ENCODE results near the gene NPFF. TPM values are rescaled to one million over a fixed set of nuclear protein-coding genes. Genes with fewer than 3 reads are reported as not detected.

NPFF gene
- total and polyA plus RNA-seq, 10 of the 15 experiments (the other 5 are each of a cell fraction or from before 2014, with no cell fraction given): 0.21 to 0.69 (median 0.23) TPM; not detected in 7

DNA sequence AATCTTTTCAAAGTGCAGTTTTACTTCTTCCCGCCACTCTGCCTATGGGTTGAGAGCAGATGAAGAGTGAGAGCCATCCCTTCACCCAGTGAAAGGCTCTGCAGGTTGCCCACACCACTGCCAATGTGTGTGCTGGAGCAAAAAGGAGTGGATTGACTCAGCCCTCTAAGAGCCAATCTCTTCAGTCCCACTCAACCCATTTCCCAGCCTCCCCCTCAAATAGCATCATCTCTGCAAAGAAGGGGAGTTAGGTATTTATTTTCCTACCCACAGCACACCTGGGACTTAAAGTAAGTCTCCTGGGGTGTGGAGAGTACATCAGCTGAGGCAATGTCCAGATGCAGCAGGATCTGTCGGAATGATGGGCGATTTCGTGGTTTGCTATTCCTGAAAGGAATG lies 23.3 kb downstream of the NPFF start:
- ATAC-seq (peak; percentile 12), DNase-seq (ENCODE audit: low read depth, low spot score) (no peak), FAIRE-seq (no peak)
- H2AFZ ChIP-seq (ENCODE audit: control insufficient read depth, low read depth, low read length): no peak overlapping the region
- RAD21 ChIA-PET (ENCODE audit: unreplicated experiment): no interaction called here
- no peak overlapping the region for H3K27ac ChIP-seq (ENCODE audit: control insufficient read depth, insufficient read depth)
- H3K4me3 ChIP-seq: no peak overlapping the region
- no peaks in the 10 kb centered on the region for H4K20me1 ChIP-seq (ENCODE audit: control insufficient read depth, insufficient read depth)
- POLR2A ChIA-PET: interaction anchor here (1.3 kb wide), 1 partner anchor 30 kb away, joined by 4 read pairs; no protein-coding TSS in a partner anchor
- in situ Hi-C loops (cut with MboI) (no loop called here), intact Hi-C loops (cut with micrococcal nuclease; ENCODE audit: unreplicated experiment) (no loop called here)
- no peaks in the 10 kb centered on the region for H3K79me2 ChIP-seq (ENCODE audit: control insufficient read depth, insufficient read depth, low read length)
- H3K9ac ChIP-seq (ENCODE audit: control insufficient read depth, insufficient read depth, low read length): no peak overlapping the region
- H3K27me3 ChIP-seq (replicated peaks in 1 of 2; ENCODE audit: control insufficient read depth in 2 of 2, insufficient read depth in 2 of 2, low read length in 1 of 2): no peaks in the 10 kb centered on the region
- no peaks in the 10 kb centered on the region for H3K4me1 ChIP-seq (ENCODE audit: control insufficient read depth, insufficient read depth, low read length)
- no peak overlapping the region for H3K4me2 ChIP-seq (ENCODE audit: control insufficient read depth, insufficient read depth)
- WGBS (ENCODE audit: insufficient coverage, insufficient replicate concordance, low lambda C conversion rate, missing lambda C conversion rate): 79% methylated on average over 4 of the region's 4 CpGs
- SMC1A ChIA-PET (ENCODE audit: uncharacterized antibody, unreplicated experiment): interaction anchor here (1.0 kb wide), 1 partner anchor 25 kb away, joined by 3 read pairs; no protein-coding TSS in a partner anchor
- no peaks in the 10 kb centered on the region for H3K9me3 ChIP-seq (replicated peaks; ENCODE audit: control insufficient read depth, insufficient read depth, low read length)
- CTCF ChIA-PET: interaction anchor here (3.5 kb wide), 1 partner anchor 25 kb away, joined by 13 read pairs; no protein-coding TSS in a partner anchor
- H3K36me3 ChIP-seq (ENCODE audit: control insufficient read depth in 2 of 2, insufficient read depth in 2 of 2, low read length in 1 of 2): peaks cover 30 to 48% of the 10 kb centered on the region in 2 experiments
- no TSS peak for BruUV-seq (replicated peaks)
- TF ChIP-seq, protein P1, sequence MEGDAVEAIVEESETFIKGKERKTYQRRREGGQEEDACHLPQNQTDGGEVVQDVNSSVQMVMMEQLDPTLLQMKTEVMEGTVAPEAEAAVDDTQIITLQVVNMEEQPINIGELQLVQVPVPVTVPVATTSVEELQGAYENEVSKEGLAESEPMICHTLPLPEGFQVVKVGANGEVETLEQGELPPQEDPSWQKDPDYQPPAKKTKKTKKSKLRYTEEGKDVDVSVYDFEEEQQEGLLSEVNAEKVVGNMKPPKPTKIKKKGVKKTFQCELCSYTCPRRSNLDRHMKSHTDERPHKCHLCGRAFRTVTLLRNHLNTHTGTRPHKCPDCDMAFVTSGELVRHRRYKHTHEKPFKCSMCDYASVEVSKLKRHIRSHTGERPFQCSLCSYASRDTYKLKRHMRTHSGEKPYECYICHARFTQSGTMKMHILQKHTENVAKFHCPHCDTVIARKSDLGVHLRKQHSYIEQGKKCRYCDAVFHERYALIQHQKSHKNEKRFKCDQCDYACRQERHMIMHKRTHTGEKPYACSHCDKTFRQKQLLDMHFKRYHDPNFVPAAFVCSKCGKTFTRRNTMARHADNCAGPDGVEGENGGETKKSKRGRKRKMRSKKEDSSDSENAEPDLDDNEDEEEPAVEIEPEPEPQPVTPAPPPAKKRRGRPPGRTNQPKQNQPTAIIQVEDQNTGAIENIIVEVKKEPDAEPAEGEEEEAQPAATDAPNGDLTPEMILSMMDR (IDR thresholded peaks at IDR 0.05 in 2 of 3, conservative IDR thresholded peaks at IDR 0.05 in 1 of 3; ENCODE audit: control insufficient read depth in 2 of 3, extremely low read depth in 1 of 3, insufficient read depth in 1 of 3, low read depth in 3 of 3, low read length in 3 of 3): no peak
- TF ChIP-seq IRF4 (IDR thresholded peaks at IDR 0.05; ENCODE audit: low read depth, low read length): no peak
- TF ChIP-seq, protein P2, sequence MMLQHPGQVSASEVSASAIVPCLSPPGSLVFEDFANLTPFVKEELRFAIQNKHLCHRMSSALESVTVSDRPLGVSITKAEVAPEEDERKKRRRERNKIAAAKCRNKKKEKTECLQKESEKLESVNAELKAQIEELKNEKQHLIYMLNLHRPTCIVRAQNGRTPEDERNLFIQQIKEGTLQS (IDR thresholded peaks at IDR 0.05; ENCODE audit: borderline replicate concordance, extremely low read depth, low read depth, low read length): no peak
- no peak for TF ChIP-seq ZSCAN29 (IDR thresholded peaks at IDR 0.05)
- TF ChIP-seq WRNIP1 (IDR thresholded peaks at IDR 0.05; ENCODE audit: borderline replicate concordance, low read depth, low read length): no peak
- TF ChIP-seq RFX5 (IDR thresholded peaks at IDR 0.05; ENCODE audit: low read depth, low read length): no peak
- TF ChIP-seq ESRRA (IDR thresholded peaks at IDR 0.05; ENCODE audit: low read length): no peak
- no peak for TF ChIP-seq CHD1 (IDR thresholded peaks at IDR 0.05; ENCODE audit: low read depth, low read length)
- TF ChIP-seq HDGF (IDR thresholded peaks at IDR 0.05): no peak
- TF ChIP-seq HDAC2 (IDR thresholded peaks at IDR 0.05): no peak
- TF ChIP-seq, protein P3, sequence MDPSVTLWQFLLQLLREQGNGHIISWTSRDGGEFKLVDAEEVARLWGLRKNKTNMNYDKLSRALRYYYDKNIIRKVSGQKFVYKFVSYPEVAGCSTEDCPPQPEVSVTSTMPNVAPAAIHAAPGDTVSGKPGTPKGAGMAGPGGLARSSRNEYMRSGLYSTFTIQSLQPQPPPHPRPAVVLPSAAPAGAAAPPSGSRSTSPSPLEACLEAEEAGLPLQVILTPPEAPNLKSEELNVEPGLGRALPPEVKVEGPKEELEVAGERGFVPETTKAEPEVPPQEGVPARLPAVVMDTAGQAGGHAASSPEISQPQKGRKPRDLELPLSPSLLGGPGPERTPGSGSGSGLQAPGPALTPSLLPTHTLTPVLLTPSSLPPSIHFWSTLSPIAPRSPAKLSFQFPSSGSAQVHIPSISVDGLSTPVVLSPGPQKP (IDR thresholded peaks at IDR 0.05; ENCODE audit: low read depth, low read length): no peak
- TF ChIP-seq, protein P4, sequence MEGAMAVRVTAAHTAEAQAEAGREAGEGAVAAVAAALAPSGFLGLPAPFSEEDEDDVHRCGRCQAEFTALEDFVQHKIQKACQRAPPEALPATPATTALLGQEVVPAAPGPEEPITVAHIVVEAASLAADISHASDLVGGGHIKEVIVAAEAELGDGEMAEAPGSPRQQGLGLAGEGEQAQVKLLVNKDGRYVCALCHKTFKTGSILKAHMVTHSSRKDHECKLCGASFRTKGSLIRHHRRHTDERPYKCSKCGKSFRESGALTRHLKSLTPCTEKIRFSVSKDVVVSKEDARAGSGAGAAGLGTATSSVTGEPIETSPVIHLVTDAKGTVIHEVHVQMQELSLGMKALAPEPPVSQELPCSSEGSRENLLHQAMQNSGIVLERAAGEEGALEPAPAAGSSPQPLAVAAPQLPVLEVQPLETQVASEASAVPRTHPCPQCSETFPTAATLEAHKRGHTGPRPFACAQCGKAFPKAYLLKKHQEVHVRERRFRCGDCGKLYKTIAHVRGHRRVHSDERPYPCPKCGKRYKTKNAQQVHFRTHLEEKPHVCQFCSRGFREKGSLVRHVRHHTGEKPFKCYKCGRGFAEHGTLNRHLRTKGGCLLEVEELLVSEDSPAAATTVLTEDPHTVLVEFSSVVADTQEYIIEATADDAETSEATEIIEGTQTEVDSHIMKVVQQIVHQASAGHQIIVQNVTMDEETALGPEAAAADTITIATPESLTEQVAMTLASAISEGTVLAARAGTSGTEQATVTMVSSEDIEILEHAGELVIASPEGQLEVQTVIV (IDR thresholded peaks at IDR 0.05; ENCODE audit: borderline replicate concordance, partially characterized antibody): no peak
- no peak for TF ChIP-seq TCF3 (IDR thresholded peaks at IDR 0.05; ENCODE audit: borderline replicate concordance, insufficient read depth, low read depth, low read length)
- TF ChIP-seq SMAD1 (IDR thresholded peaks at IDR 0.05; ENCODE audit: low read depth, partially characterized antibody): no peak
- no peak for TF ChIP-seq BRCA1 (IDR thresholded peaks at IDR 0.05; ENCODE audit: low read depth, low read length)
- TF ChIP-seq MXI1 (IDR thresholded peaks at IDR 0.05; ENCODE audit: low read depth, low read length): no peak
- no peak for TF ChIP-seq SP1 (IDR thresholded peaks at IDR 0.05; ENCODE audit: low read depth, low read length)
- TF ChIP-seq CHD4 (IDR thresholded peaks at IDR 0.05): no peak
- TF ChIP-seq ZZZ3 (IDR thresholded peaks at IDR 0.05; ENCODE audit: control insufficient read depth, insufficient read length, low read depth): no peak
- no peak for TF ChIP-seq GABPA (IDR thresholded peaks at IDR 0.05; ENCODE audit: low read depth)
- TF ChIP-seq SIN3A (IDR thresholded peaks at IDR 0.05; ENCODE audit: low read depth, low read length): no peak
- TF ChIP-seq SMC3 (IDR thresholded peaks at IDR 0.05; ENCODE audit: borderline replicate concordance, low read length): no peak

Measured in GM12878 (cell line).